RWPE1 (cell line): ENCODE measurements around the gene CAAP1.

ENCODE experiments used
- CTCF ChIA-PET: fragments of 350-600 bp; sonication (Branson Sonifier 250); formaldehyde crosslinking; extraction: SDS; loops from one replicate; lab custom pipeline; 2021; lab: Yijun Ruan, JAX
- POLR2A ChIA-PET: fragments of 400-600 bp; formaldehyde crosslinking; extraction: SDS; loops from one replicate; lab custom pipeline; 2020; ENCODE audit warnings: antibody characterized with exemption; ENCODE audit not compliant: low non-redundant PET; lab: Yijun Ruan, JAX
- DNase-seq: peaks from one replicate; pipeline ENCODE4 v3.0.0; 2012; ENCODE audit warnings: low spot score
- H3K27ac ChIP-seq: fragments of 450-650 bp; 2 replicates; pipeline ENCODE4 v1.5.1; 2017
- CTCF ChIP-seq: fragments of 450-650 bp; conservative IDR thresholded peaks from 2 replicates; pipeline ENCODE4 v1.5.1; 2017; ENCODE audit warnings: low read depth, mild to moderate bottlenecking

The CAAP1 gene

GRCh38 chr9:26812217-26812616 lies 80.4 kb downstream of the CAAP1 start:
- CTCF ChIA-PET, result interaction anchor here (0.7 kb wide), 1 partner anchor 735 kb away, joined by 3 read pairs; no protein-coding TSS in a partner anchor
- TF ChIP-seq CTCF, result no peak

GRCh38 chr9:26811106-26811505 lies 81.5 kb downstream of the CAAP1 start:
- no peak overlapping the region for H3K27ac ChIP-seq
- ChIA-PET POLR2A (no interaction called here), CTCF (no interaction called here)
- no peak for TF ChIP-seq CTCF
- DNase-seq, result no peak

More at GRCh38 chr9:26812217-26812616, 80.4 kb downstream of the CAAP1 start:
- H3K27ac ChIP-seq, result no peak overlapping the region
- POLR2A ChIA-PET, result no interaction called here
- no peak for DNase-seq

GRCh38 chr9:26809795-26810194 lies 82.8 kb downstream of the CAAP1 start:
- no peak overlapping the region for H3K27ac ChIP-seq
- DNase-seq, result peak; percentile 46
- ChIA-PET POLR2A (no interaction called here), CTCF (no interaction called here)
- TF ChIP-seq CTCF, result no peak

- DNase-seq, result no peak
- ChIA-PET CTCF (no interaction called here), POLR2A (no interaction called here)
- no peak for TF ChIP-seq CTCF
- H3K27ac ChIP-seq, result no peak overlapping the region
Measured at GRCh38 chr9:26807161-26807560, 85.4 kb downstream of the CAAP1 start.

- POLR2A ChIA-PET, result no interaction called here
- DNase-seq, result no peak
- no peak for TF ChIP-seq CTCF
- no peak overlapping the region for H3K27ac ChIP-seq
- CTCF ChIA-PET, result no interaction called here
Measured at GRCh38 chr9:26802921-26803320, 89.7 kb downstream of the CAAP1 start.

- H3K27ac ChIP-seq, result no peak overlapping the region
- CTCF ChIA-PET, result interaction anchor here (0.7 kb wide), 1 partner anchor 36 kb away, joined by 4 read pairs; no protein-coding TSS in a partner anchor
- no peak for TF ChIP-seq CTCF
- no peak for DNase-seq
- POLR2A ChIA-PET, result no interaction called here
Measured at GRCh38 chr9:26801772-26802171, 90.8 kb downstream of the CAAP1 start.

GRCh38 chr9:26800322-26800721 lies 92.3 kb downstream of the CAAP1 start:
- CTCF ChIA-PET, result no interaction called here
- POLR2A ChIA-PET, result interaction anchor here (0.7 kb wide), 1 partner anchor 18 kb away, joined by 3 read pairs; no protein-coding TSS in a partner anchor

More at GRCh38 chr9:26800322-26800721, 92.3 kb downstream of the CAAP1 start:
- no peak for DNase-seq
- no peak for TF ChIP-seq CTCF
- H3K27ac ChIP-seq, result no peak overlapping the region
